Measurements from ENCODE around the gene GRAMD1A. TPM values are rescaled to one million over a fixed set of nuclear protein-coding genes. Genes with fewer than 3 reads are reported as not detected.

The GRAMD1A gene
- total RNA-seq, 2 donors from 2014 or later = 90.8 to 94.9 TPM

- ATAC-seq (peak; percentile 70), DNase-seq (peak; percentile 52 to 85 (median 72))
- H3K36me3 ChIP-seq (replicated peaks in 1 of 2; ENCODE audit: insufficient read depth in 1 of 2, low read depth in 2 of 2) = no peaks in the 10 kb centered on the region
- intact Hi-C loops (cut with DNase I) = no loop called here
- peak overlapping the region in 2 of 4 donors; percentile 7 to 9 for H3K27ac ChIP-seq
- no peaks in the 10 kb centered on the region for H3K27me3 ChIP-seq
- H3K4me1 ChIP-seq = peaks cover 12% of the 10 kb centered on the region
- no peaks in the 10 kb centered on the region for H3K9me3 ChIP-seq
- no peak for TF ChIP-seq POLR2A (IDR thresholded peaks at IDR 0.05)
- no peak for TF ChIP-seq CTCF (IDR thresholded peaks at IDR 0.05)
- WGBS, 2 donors = 22 to 24% methylated on average over 7 of the region's 7 CpGs
- H3K4me3 ChIP-seq = no peak overlapping the region
Observed at GRCh38 chr19:34985249-34986022, 14.7 kb upstream of the GRAMD1A start.

- H3K27ac ChIP-seq = no peak overlapping the region
- intact Hi-C loops (cut with DNase I) = no loop called here
- H3K4me3 ChIP-seq = no peak overlapping the region
- no peak for ATAC-seq
- no peaks in the 10 kb centered on the region for H3K9me3 ChIP-seq
- no peak for DNase-seq
- no peaks in the 10 kb centered on the region for H3K27me3 ChIP-seq
- H3K4me1 ChIP-seq = peaks cover 12% of the 10 kb centered on the region
- WGBS, 2 donors = 87 to 100% methylated on average over 1 of the region's 1 CpG
- H3K36me3 ChIP-seq (replicated peaks in 1 of 2; ENCODE audit: insufficient read depth in 1 of 2, low read depth in 2 of 2) = no peaks in the 10 kb centered on the region
- TF ChIP-seq POLR2A (IDR thresholded peaks at IDR 0.05) (no peak), CTCF (IDR thresholded peaks at IDR 0.05) (no peak)
Observed at GRCh38 chr19:34988119-34988518, 12.0 kb upstream of the GRAMD1A start.

GRCh38 chr19:34989298-34989697, 10.8 kb upstream of the GRAMD1A start:
- no peaks in the 10 kb centered on the region for H3K9me3 ChIP-seq
- no peak overlapping the region for H3K27ac ChIP-seq
- TF ChIP-seq CTCF (IDR thresholded peaks at IDR 0.05) = no peak
- no peak for TF ChIP-seq POLR2A (IDR thresholded peaks at IDR 0.05)
- WGBS, 2 donors = 91 to 97% methylated on average over 4 to 6 of the region's 6 CpGs
- H3K4me3 ChIP-seq = no peak overlapping the region
- H3K4me1 ChIP-seq = peaks cover 17% of the 10 kb centered on the region
- ATAC-seq (no peak), DNase-seq (no peak)
- H3K36me3 ChIP-seq (replicated peaks in 1 of 2; ENCODE audit: insufficient read depth in 1 of 2, low read depth in 2 of 2) = no peaks in the 10 kb centered on the region
- H3K27me3 ChIP-seq = no peaks in the 10 kb centered on the region
- intact Hi-C loops (cut with DNase I) = no loop called here

- Histone ChIP-seq H3K27ac (no peak overlapping the region), H3K4me3 (no peak overlapping the region), H3K36me3 (replicated peaks in 1 of 2; ENCODE audit: insufficient read depth in 1 of 2, low read depth in 2 of 2) (no peaks in the 10 kb centered on the region), H3K4me1 (peaks cover 30% of the 10 kb centered on the region), H3K27me3 (no peaks in the 10 kb centered on the region), H3K9me3 (no peaks in the 10 kb centered on the region)
- TF ChIP-seq POLR2A (IDR thresholded peaks at IDR 0.05) = no peak
- TF ChIP-seq CTCF (IDR thresholded peaks at IDR 0.05) = no peak
- no peak for ATAC-seq
- WGBS, 2 donors = 79 to 80% methylated on average over 13 of the region's 13 CpGs
- intact Hi-C loops (cut with DNase I) = no loop called here
- DNase-seq = no peak
Observed at GRCh38 chr19:34990578-34991192, 9.4 kb upstream of the GRAMD1A start.

All from body of pancreas (tissue), 4 donors.